GM12878 (cell line): ENCODE results near the gene MALRD1. TPM values are rescaled to one million over a fixed set of nuclear protein-coding genes. Genes with fewer than 3 reads are reported as not detected.

Experiments used
- ATAC-seq: fragments of 200-7000 bp; cut with Tn5 transposase; 3 replicates; pipeline ENCODE4 v1.9.1; 2020; ENCODE audit warnings: mild to moderate bottlenecking, moderate library complexity
- BruUV-seq: library from RNA; stranded (reverse); fragments of 400-500 nt; replicated peaks from 2 replicates; lab custom pipeline; 2021; lab: Mats Ljungman, UMichigan
- CTCF ChIA-PET: fragments of 300-600 bp; sonication (Branson Sonifier 250); formaldehyde crosslinking; extraction: SDS; loops from one replicate; lab custom pipeline; 2021; ENCODE audit warnings: inconsistent platforms; lab: Yijun Ruan, JAX
- POLR2A ChIA-PET: fragments of 350-600 bp; formaldehyde crosslinking; extraction: SDS; loops from one replicate; lab custom pipeline; 2021; ENCODE audit warnings: inconsistent platforms; lab: Charles Lee
- RAD21 ChIA-PET: fragments of 300-600 bp; sonication (Branson Sonifier 250); formaldehyde crosslinking; loops from one replicate; lab custom pipeline; 2023; ENCODE audit warnings: antibody characterized with exemption; ENCODE audit not compliant: unreplicated experiment; lab: Charles Lee
- SMC1A ChIA-PET: fragments of 300-600 bp; sonication (Branson Sonifier 250); formaldehyde crosslinking; loops from one replicate; lab custom pipeline; 2023; ENCODE audit not compliant: unreplicated experiment, uncharacterized antibody; lab: Charles Lee
- DNase-seq: peaks from one replicate; pipeline ENCODE4 v3.0.0-alpha.2; 2011; ENCODE audit warnings: low read depth, low spot score
- FAIRE-seq: peaks from 3 replicates; lab custom pipeline; 2011; peaks lifted over from hg19 to GRCh38; lab: Jason Lieb, UNC
- H2AFZ ChIP-seq: 2 replicates; pipeline ENCODE4 v1.6.0; 2011; ENCODE audit warnings: low read depth, low read length, control low read depth; ENCODE audit not compliant: control insufficient read depth
- H3K27ac ChIP-seq: 2 replicates; pipeline ENCODE4 v1.5.1; 2011; ENCODE audit warnings: control low read depth; ENCODE audit not compliant: control insufficient read depth, insufficient read depth
- H3K27me3 ChIP-seq, 2 experiments: replicated peaks in 1 of 2; 2 replicates each; pipeline versions ENCODE4 v1.6.0 to v1.6.1; 2011; ENCODE audit warnings: low read length in 1 of 2; ENCODE audit not compliant: control insufficient read depth in 2 of 2, insufficient read depth in 2 of 2
- H3K36me3 ChIP-seq, 2 experiments: 2 replicates each; pipeline ENCODE4 v1.5.1; 2011; ENCODE audit warnings: low read length in 1 of 2; ENCODE audit not compliant: control insufficient read depth in 2 of 2, insufficient read depth in 2 of 2
- H3K4me1 ChIP-seq: 2 replicates; pipeline ENCODE4 v1.6.1; 2011; ENCODE audit warnings: mild to moderate bottlenecking, low read length, moderate library complexity, mixed read lengths; ENCODE audit not compliant: control insufficient read depth, insufficient read depth
- H3K4me2 ChIP-seq: 2 replicates; pipeline ENCODE4 v1.6.0; 2011; ENCODE audit warnings: control low read depth; ENCODE audit not compliant: control insufficient read depth, insufficient read depth
- H3K4me3 ChIP-seq: fragments of 200-600 bp; sonication (generic); 2 replicates; pipeline ENCODE4 v1.5.1; 2016
- H3K79me2 ChIP-seq: 2 replicates; pipeline ENCODE4 v1.6.0; 2011; ENCODE audit warnings: low read length; ENCODE audit not compliant: control insufficient read depth, insufficient read depth
- H3K9ac ChIP-seq: 2 replicates; pipeline ENCODE4 v1.8.0; 2011; ENCODE audit warnings: low read length, control low read depth, mixed read lengths; ENCODE audit not compliant: control insufficient read depth, insufficient read depth
- H3K9me3 ChIP-seq: replicated peaks from 3 replicates; pipeline ENCODE4 v1.5.1; 2011; ENCODE audit warnings: mild to moderate bottlenecking, low read length; ENCODE audit not compliant: control insufficient read depth, insufficient read depth
- H4K20me1 ChIP-seq: 2 replicates; pipeline ENCODE4 v1.6.0; 2011; ENCODE audit not compliant: control insufficient read depth, insufficient read depth
- ATF7 ChIP-seq: fragments of 450-650 bp; IDR thresholded peaks from 2 replicates; pipeline ENCODE4 v1.6.1; 2016; ENCODE audit warnings: low read depth, mild to moderate bottlenecking
- BMI1 ChIP-seq: fragments of 450-650 bp; IDR thresholded peaks from 2 replicates; pipeline ENCODE4 v1.6.1; 2016; ENCODE audit warnings: mild to moderate bottlenecking, moderate library complexity, borderline replicate concordance
- HDAC6 ChIP-seq: fragments of 200-600 bp; sonication (generic); IDR thresholded peaks from one replicate; pipeline ENCODE4 v1.8.0; 2017; ENCODE audit warnings: antibody characterized with exemption; ENCODE audit not compliant: unreplicated experiment
- IKZF1 ChIP-seq: fragments of 450-650 bp; conservative IDR thresholded peaks from 2 replicates; pipeline ENCODE4 v1.6.1; 2017; ENCODE audit warnings: antibody characterized with exemption, mild to moderate bottlenecking
- LARP7 ChIP-seq: fragments of 450-650 bp; IDR thresholded peaks from 2 replicates; pipeline ENCODE4 v1.6.1; 2017; ENCODE audit warnings: mild to moderate bottlenecking
- MLLT1 ChIP-seq: fragments of 450-650 bp; IDR thresholded peaks from 2 replicates; pipeline ENCODE4 v1.6.1; 2016; ENCODE audit warnings: mild to moderate bottlenecking
- MYB ChIP-seq: fragments of 150-350 bp; IDR thresholded peaks from 2 replicates; pipeline ENCODE4 v1.6.1; 2014; ENCODE audit warnings: mild to moderate bottlenecking, low read depth, low read length, borderline replicate concordance
- NFXL1 ChIP-seq: fragments of 450-650 bp; IDR thresholded peaks from 2 replicates; pipeline ENCODE4 v1.6.1; 2017; ENCODE audit warnings: antibody characterized with exemption, mild to moderate bottlenecking, borderline replicate concordance
- NR2F1 ChIP-seq: fragments of 450-650 bp; conservative IDR thresholded peaks from 2 replicates; pipeline ENCODE4 v1.6.1; 2017; ENCODE audit warnings: mild to moderate bottlenecking
- RAD21 ChIP-seq: IDR thresholded peaks from 2 replicates; pipeline ENCODE4 v1.6.1; 2011; ENCODE audit warnings: mild to moderate bottlenecking, low read depth, low read length, moderate library complexity; ENCODE audit not compliant: insufficient read depth
- RAD51 ChIP-seq: fragments of 450-650 bp; IDR thresholded peaks from 2 replicates; pipeline ENCODE4 v1.6.1; 2016; ENCODE audit warnings: moderate library complexity, mild to moderate bottlenecking, inconsistent platforms
- ZZZ3 ChIP-seq: IDR thresholded peaks from 2 replicates; pipeline ENCODE4 v1.6.1; 2011; ENCODE audit warnings: low read depth; ENCODE audit not compliant: control insufficient read depth, insufficient read length
- WGBS: methylation state at CpG from one replicate; pipeline ENCODE4 v1.1.6; 2016; ENCODE audit warnings: low lambda C conversion rate; ENCODE audit not compliant: insufficient replicate concordance, insufficient coverage; ENCODE audit errors: missing lambda C conversion rate; 5-methylcytosine and 5-hydroxymethylcytosine counted together
- in situ Hi-C: fragments of 300-500 bp; cut with MboI; formaldehyde crosslinking; loops from 9 replicates; pipeline ENCODE4 v1.14.3; 2018; ENCODE audit warnings: mixed read lengths
- intact Hi-C: fragments of 100-400 bp; cut with micrococcal nuclease; formaldehyde crosslinking; loops from one replicate; pipeline ENCODE4 v1.14.2; 2022; ENCODE audit not compliant: unreplicated experiment
- polyA plus RNA-seq, 11 experiments: library from polyadenylated mRNA; depleted of rRNA in 4 of 11; unstranded in 6 of 11; stranded (reverse) in 5 of 11; fragments of >200 nt; fragmentation: Nextera tagmentation in 4 of 11; fragmentation: Illumina TruSeq in 1 of 11; extraction: Ambion mirVana in 4 of 11; extraction: Trizol in 1 of 11; gene quantifications; 1 replicate in 1 of 11; 2 replicates in 10 of 11; pipeline versions ENCODE4 v1.2.1 to v1.2.3, GENCODE V29; 2011 to 2016; ENCODE audit warnings: inconsistent platforms in 2 of 11, missing spikeins in 2 of 11, low read depth in 1 of 11
- total RNA-seq, 4 experiments: library from RNA; depleted of rRNA in 3 of 4; stranded (reverse); fragments of >200 nt in 3 of 4; fragmentation: Illumina TruSeq in 1 of 4; extraction: Trizol in 1 of 4; gene quantifications; 2 replicates each; pipeline versions ENCODE4 v1.2.1 to v1.2.3, GENCODE V29; 2013 to 2021

Gene MALRD1
- total and polyA plus RNA-seq, 10 of the 15 experiments (the other 5 are each of a cell fraction or from before 2014, with no cell fraction given): 0.12 to 6.6 (median 0.26) TPM; not detected in 2

- ChIA-PET CTCF (no interaction called here), SMC1A (no interaction called here), POLR2A (no interaction called here), RAD21 (no interaction called here)
- no peaks in the 10 kb centered on the region for H4K20me1 ChIP-seq
- H3K79me2 ChIP-seq: no peaks in the 10 kb centered on the region
- intact Hi-C loops (no loop called here), in situ Hi-C loops (no loop called here)
- H3K4me3 ChIP-seq: no peak overlapping the region
- no peak for ATAC-seq
- H3K36me3 ChIP-seq: no peaks in the 10 kb centered on the region
- peak; percentile 32; the same call in 1 of the 2 replicates for TF ChIP-seq RAD51
- TF ChIP-seq IKZF1: no peak
- TF ChIP-seq ZZZ3: no peak
- no peak for TF ChIP-seq NR2F1
- TF ChIP-seq RAD21: no peak
- TF ChIP-seq BMI1: no peak
- no peak overlapping the region for H3K27ac ChIP-seq
- H3K9ac ChIP-seq: no peak overlapping the region
- no peak for DNase-seq
- H3K9me3 ChIP-seq: no peaks in the 10 kb centered on the region
- no peak overlapping the region for H3K4me2 ChIP-seq
- no peaks in the 10 kb centered on the region for H3K27me3 ChIP-seq
- no peak for FAIRE-seq
- no peak overlapping the region for H2AFZ ChIP-seq
- 15% methylated on average over 3 of the region's 3 CpGs for WGBS
- no TSS peak for BruUV-seq
- no peaks in the 10 kb centered on the region for H3K4me1 ChIP-seq
Observed at GRCh38 chr10:19689231-19689630, 640.6 kb downstream of the MALRD1 start.

GRCh38 chr10:19699299-19699698 is 650.7 kb downstream of the MALRD1 start:
- Histone ChIP-seq H3K79me2 (no peaks in the 10 kb centered on the region), H3K9me3 (no peaks in the 10 kb centered on the region), H2AFZ (no peak overlapping the region), H3K4me3 (no peak overlapping the region), H3K4me2 (no peak overlapping the region), H4K20me1 (no peaks in the 10 kb centered on the region), H3K4me1 (no peaks in the 10 kb centered on the region), H3K27me3 (no peaks in the 10 kb centered on the region), H3K9ac (no peak overlapping the region), H3K36me3 (no peaks in the 10 kb centered on the region), H3K27ac (no peak overlapping the region)
- FAIRE-seq (no peak), DNase-seq (no peak), ATAC-seq (no peak)
- 37% methylated on average over 3 of the region's 3 CpGs for WGBS
- ChIA-PET SMC1A (no interaction called here), POLR2A (no interaction called here), RAD21 (no interaction called here), CTCF (no interaction called here)
- TF ChIP-seq MYB (no peak), HDAC6 (no peak), LARP7 (no peak), MLLT1 (no peak), ATF7 (no peak), NFXL1 (no peak)
- in situ Hi-C loops (no loop called here), intact Hi-C loops (no loop called here)
- BruUV-seq: no TSS peak
